Measurements from ENCODE around the gene FBXO22. TPM values are rescaled to one million over a fixed set of nuclear protein-coding genes. Genes with fewer than 3 reads are reported as not detected.

FBXO22 gene
- total RNA-seq = 46.2 and 75.6 TPM in 2 replicates
- 27.0 and 29.9 TPM in 2 replicates for polyA plus RNA-seq
- polyA plus RNA-seq (2012) = 35.0 and 48.5 TPM in 2 replicates
- 14.5 and 25.4 TPM in 2 replicates for polyA minus RNA-seq (ENCODE audit: low replicate concordance)

DNA sequence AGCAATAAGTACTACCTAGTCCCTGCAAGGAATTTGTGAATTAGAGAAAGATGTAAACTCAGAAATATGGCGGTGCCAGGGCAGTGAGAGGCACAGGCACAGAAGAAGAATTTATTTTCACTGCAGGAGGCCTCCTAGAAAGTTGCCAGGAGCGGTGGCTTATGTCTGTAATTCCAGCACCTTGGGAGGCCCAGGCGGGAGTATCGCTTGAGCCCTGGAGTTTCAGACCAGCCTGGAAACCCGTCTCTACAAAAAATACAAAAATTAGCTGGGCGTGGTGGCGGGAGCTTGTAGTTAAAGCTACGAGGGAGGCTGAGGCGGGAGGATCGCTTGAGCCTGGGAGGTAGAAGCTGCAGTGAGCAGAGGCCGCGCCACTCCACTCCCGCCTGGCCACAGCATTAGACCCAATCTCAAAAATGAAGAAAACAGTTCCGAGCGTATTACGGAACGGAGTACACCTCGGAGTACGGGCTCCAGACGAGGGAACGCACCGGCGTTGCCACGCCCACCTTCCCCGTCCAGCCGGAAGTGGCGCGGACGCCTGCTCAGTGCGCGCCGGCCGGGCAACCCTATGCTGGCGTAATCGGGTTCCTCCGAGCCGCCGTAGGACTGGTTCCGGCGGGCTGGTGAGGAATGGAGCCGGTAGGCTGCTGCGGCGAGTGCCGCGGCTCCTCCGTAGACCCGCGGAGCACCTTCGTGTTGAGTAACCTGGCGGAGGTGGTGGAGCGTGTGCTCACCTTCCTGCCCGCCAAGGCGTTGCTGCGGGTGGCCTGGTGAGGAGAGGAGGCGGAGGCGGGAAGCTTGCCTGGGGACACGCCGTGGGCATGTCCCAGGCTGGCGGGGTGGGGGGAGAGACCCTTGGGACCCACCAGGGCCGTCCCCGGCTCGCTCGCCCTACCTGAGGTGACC is at the start of gene FBXO22:
Gene FBXO22, plus strand, starts transcription at position 548 of the 909 bp plus-strand sequence. Its CDS starts 86 bp downstream, at position 634.
- peak; percentile 90 to 91 for DNase-seq (ENCODE audit: low read depth in 2 of 2)
- H3K9ac ChIP-seq (ENCODE audit: insufficient read depth, low read length) = peak within 1 kb of the TSS; percentile 74
- H3K4me1 ChIP-seq (ENCODE audit: control insufficient read depth, extremely low read depth, insufficient read depth, low read length) = no peaks in the 10 kb centered on the region
- no peaks in the 10 kb centered on the region for H3K27me3 ChIP-seq (ENCODE audit: control insufficient read depth, insufficient read depth, low read length)
- H2AFZ ChIP-seq (ENCODE audit: low read length) = peak within 1 kb of the TSS; percentile 86
- peak within 1 kb of the TSS; percentile 72 for H3K27ac ChIP-seq (ENCODE audit: insufficient read depth, low read length)
- H3K4me3 ChIP-seq (replicated peaks in 1 of 4; ENCODE audit: control extremely low read depth in 1 of 4, insufficient read depth in 1 of 4, low read depth in 3 of 4, low read length in 4 of 4) = peak within 1 kb of the TSS; percentile 77 to 94 (median 84)
- H3K4me2 ChIP-seq (ENCODE audit: extremely low read depth, insufficient read depth, low read length) = peak within 1 kb of the TSS; percentile 81
- no peaks in the 10 kb centered on the region for H4K20me1 ChIP-seq (ENCODE audit: control insufficient read depth, extremely low read depth, insufficient read depth, low read length)
- peaks cover 24% of the 10 kb centered on the region for H3K79me2 ChIP-seq (ENCODE audit: control insufficient read depth, insufficient read depth, low read length)
- H3K36me3 ChIP-seq (ENCODE audit: control insufficient read depth, insufficient read depth, low read length) = no peaks in the 10 kb centered on the region
- H3K9me3 ChIP-seq (ENCODE audit: control insufficient read depth, insufficient read depth, low read depth, low read length) = no peaks in the 10 kb centered on the region
- TF ChIP-seq EZH2 (IDR thresholded peaks at IDR 0.05; ENCODE audit: low read length, missing control alignments) = no peak
- TF ChIP-seq, protein P1, sequence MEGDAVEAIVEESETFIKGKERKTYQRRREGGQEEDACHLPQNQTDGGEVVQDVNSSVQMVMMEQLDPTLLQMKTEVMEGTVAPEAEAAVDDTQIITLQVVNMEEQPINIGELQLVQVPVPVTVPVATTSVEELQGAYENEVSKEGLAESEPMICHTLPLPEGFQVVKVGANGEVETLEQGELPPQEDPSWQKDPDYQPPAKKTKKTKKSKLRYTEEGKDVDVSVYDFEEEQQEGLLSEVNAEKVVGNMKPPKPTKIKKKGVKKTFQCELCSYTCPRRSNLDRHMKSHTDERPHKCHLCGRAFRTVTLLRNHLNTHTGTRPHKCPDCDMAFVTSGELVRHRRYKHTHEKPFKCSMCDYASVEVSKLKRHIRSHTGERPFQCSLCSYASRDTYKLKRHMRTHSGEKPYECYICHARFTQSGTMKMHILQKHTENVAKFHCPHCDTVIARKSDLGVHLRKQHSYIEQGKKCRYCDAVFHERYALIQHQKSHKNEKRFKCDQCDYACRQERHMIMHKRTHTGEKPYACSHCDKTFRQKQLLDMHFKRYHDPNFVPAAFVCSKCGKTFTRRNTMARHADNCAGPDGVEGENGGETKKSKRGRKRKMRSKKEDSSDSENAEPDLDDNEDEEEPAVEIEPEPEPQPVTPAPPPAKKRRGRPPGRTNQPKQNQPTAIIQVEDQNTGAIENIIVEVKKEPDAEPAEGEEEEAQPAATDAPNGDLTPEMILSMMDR (conservative IDR thresholded peaks at IDR 0.05 in 1 of 2, IDR thresholded peaks at IDR 0.05 in 1 of 2; ENCODE audit: low read depth in 1 of 2, low read length in 2 of 2) = no peak

DNA sequence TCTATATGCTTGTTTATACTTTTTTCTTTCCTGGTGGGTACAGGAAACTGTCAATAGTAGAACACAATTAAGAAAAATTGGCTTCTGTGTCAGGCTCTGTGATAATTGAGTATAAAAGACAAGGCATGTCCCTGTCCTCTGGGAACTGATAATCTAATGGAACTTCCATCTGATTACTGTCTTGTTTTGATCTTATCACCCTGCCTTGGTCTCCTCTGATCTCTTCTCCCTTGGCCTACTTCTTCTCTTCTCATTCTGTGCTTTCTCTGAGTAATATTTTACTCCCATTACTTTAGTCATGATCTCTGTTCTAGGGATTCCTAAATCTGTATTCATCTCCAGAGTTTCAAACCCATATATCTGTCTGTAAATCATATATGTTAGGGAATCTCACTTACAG is 45.8 kb upstream of the FBXO22 start:
- no peak for DNase-seq (ENCODE audit: low read depth in 2 of 2)
- Histone ChIP-seq H3K79me2 (ENCODE audit: control insufficient read depth, insufficient read depth, low read length) (peaks cover 10% of the 10 kb centered on the region), H2AFZ (ENCODE audit: low read length) (no peak overlapping the region), H3K9ac (ENCODE audit: insufficient read depth, low read length) (no peak overlapping the region), H3K4me1 (ENCODE audit: control insufficient read depth, extremely low read depth, insufficient read depth, low read length) (no peaks in the 10 kb centered on the region), H3K27ac (ENCODE audit: insufficient read depth, low read length) (no peak overlapping the region), H3K4me2 (ENCODE audit: extremely low read depth, insufficient read depth, low read length) (no peak overlapping the region), H3K36me3 (ENCODE audit: control insufficient read depth, insufficient read depth, low read length) (no peaks in the 10 kb centered on the region), H4K20me1 (ENCODE audit: control insufficient read depth, extremely low read depth, insufficient read depth, low read length) (peaks cover 2% of the 10 kb centered on the region), H3K4me3 (replicated peaks in 1 of 4; ENCODE audit: control extremely low read depth in 1 of 4, insufficient read depth in 1 of 4, low read depth in 3 of 4, low read length in 4 of 4) (no peak overlapping the region), H3K9me3 (ENCODE audit: control insufficient read depth, insufficient read depth, low read depth, low read length) (no peaks in the 10 kb centered on the region), H3K27me3 (ENCODE audit: control insufficient read depth, insufficient read depth, low read length) (no peaks in the 10 kb centered on the region)
- no peak for TF ChIP-seq EZH2 (IDR thresholded peaks at IDR 0.05; ENCODE audit: low read length, missing control alignments)
- TF ChIP-seq, protein P1 (conservative IDR thresholded peaks at IDR 0.05 in 1 of 2, IDR thresholded peaks at IDR 0.05 in 1 of 2; ENCODE audit: low read depth in 1 of 2, low read length in 2 of 2) = no peak

DNA sequence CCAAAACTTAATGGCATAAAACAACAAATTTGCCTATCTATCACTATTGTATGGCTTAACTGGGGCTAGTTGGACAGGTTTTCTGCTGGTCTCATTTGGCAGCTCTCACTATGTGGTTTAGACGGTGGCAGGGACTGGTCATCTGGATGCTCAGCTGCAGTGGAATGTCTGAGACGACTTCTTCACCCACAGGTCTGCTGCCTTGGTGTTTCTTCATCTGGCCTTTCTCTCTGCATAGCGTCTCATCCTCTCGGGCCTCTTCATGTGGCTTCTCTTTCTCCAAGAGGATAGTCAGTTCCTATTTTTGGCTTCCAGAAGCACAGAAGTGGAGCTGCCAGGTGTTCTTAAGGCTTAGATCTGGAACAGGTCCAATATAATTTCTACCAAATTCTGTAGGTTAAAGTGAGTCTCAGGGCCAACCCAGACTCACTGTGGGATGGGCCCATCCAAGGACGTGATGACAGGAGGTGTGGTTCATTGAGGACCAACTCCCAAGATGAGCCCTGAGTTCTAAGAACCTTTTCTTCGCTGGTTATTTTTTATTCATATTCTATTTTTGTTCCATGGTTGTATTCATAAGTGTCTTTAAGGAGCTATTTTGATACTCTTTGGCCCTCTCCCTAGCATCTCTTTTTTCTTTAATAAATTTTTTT is 41.8 kb upstream of the FBXO22 start:
- Histone ChIP-seq H3K4me1 (ENCODE audit: control insufficient read depth, extremely low read depth, insufficient read depth, low read length) (no peaks in the 10 kb centered on the region), H3K4me3 (replicated peaks in 1 of 4; ENCODE audit: control extremely low read depth in 1 of 4, insufficient read depth in 1 of 4, low read depth in 3 of 4, low read length in 4 of 4) (no peak overlapping the region), H3K36me3 (ENCODE audit: control insufficient read depth, insufficient read depth, low read length) (no peaks in the 10 kb centered on the region), H2AFZ (ENCODE audit: low read length) (no peak overlapping the region), H3K9ac (ENCODE audit: insufficient read depth, low read length) (no peak overlapping the region), H3K27me3 (ENCODE audit: control insufficient read depth, insufficient read depth, low read length) (no peaks in the 10 kb centered on the region), H3K9me3 (ENCODE audit: control insufficient read depth, insufficient read depth, low read depth, low read length) (no peaks in the 10 kb centered on the region), H3K4me2 (ENCODE audit: extremely low read depth, insufficient read depth, low read length) (no peak overlapping the region), H3K79me2 (ENCODE audit: control insufficient read depth, insufficient read depth, low read length) (peaks cover 4% of the 10 kb centered on the region), H3K27ac (ENCODE audit: insufficient read depth, low read length) (no peak overlapping the region), H4K20me1 (ENCODE audit: control insufficient read depth, extremely low read depth, insufficient read depth, low read length) (no peaks in the 10 kb centered on the region)
- peak in 1 of 2 donors; percentile 54 for DNase-seq (ENCODE audit: low read depth in 2 of 2)
- TF ChIP-seq EZH2 (IDR thresholded peaks at IDR 0.05; ENCODE audit: low read length, missing control alignments) = no peak
- TF ChIP-seq, protein P1 (conservative IDR thresholded peaks at IDR 0.05 in 1 of 2, IDR thresholded peaks at IDR 0.05 in 1 of 2; ENCODE audit: low read depth in 1 of 2, low read length in 2 of 2) = no peak
